Stimulated activated memory B cell treated with anti-CD40 and anti-IgM and Interleukin-4, amounts not matched to agents 10 μg/mL and 1 μg/mL and 100 μg/mL, for 72 hours (primary cell): Measurements from ENCODE around the gene NCMAP.
"Not testable (repeated sequence)": the region's sequence is repeated elsewhere in the genome, so short reads cannot be mapped to it uniquely, and the experiment has no call there.

Source experiments
- ATAC-seq: fragments of 150-1000 bp; cut with Tn5 transposase; 2 replicates; pipeline ENCODE4 v1.10.0; 2021
- H3K27ac Mint-ChIP-seq: one replicate; pipeline ENCODE4 v1.8.0; 2022; ENCODE audit warnings: mild to moderate bottlenecking, mixed read lengths
- H3K27me3 Mint-ChIP-seq: one replicate; pipeline ENCODE4 v1.8.0; 2022; ENCODE audit warnings: mixed read lengths
- H3K36me3 Mint-ChIP-seq: one replicate; pipeline ENCODE4 v1.8.0; 2022; ENCODE audit warnings: mixed read lengths
- H3K4me1 Mint-ChIP-seq: one replicate; pipeline ENCODE4 v1.8.0; 2022; ENCODE audit warnings: mixed read lengths
- H3K4me3 Mint-ChIP-seq: one replicate; pipeline ENCODE4 v1.8.0; 2022; ENCODE audit warnings: mild to moderate bottlenecking, moderate library complexity, mixed read lengths
- H3K9me3 Mint-ChIP-seq: one replicate; pipeline ENCODE4 v1.8.0; 2022; ENCODE audit warnings: mixed read lengths

Gene NCMAP

GRCh38 chr1:24555591-24556413, at the start of gene NCMAP:
Gene NCMAP, plus strand, starts transcription at chr1:24556087. Its CDS starts 39,344 bp downstream, at chr1:24595431.
- ATAC-seq, result peak; percentile 61
- H3K4me1 Mint-ChIP-seq, result peaks cover 19% of the 10 kb centered on the region
- no peaks in the 10 kb centered on the region for H3K36me3 Mint-ChIP-seq
- H3K9me3 Mint-ChIP-seq, result no peaks in the 10 kb centered on the region
- H3K27me3 Mint-ChIP-seq, result peaks cover 26% of the 10 kb centered on the region
- peak within 1 kb of the TSS; percentile 59 for H3K4me3 Mint-ChIP-seq
- H3K27ac Mint-ChIP-seq, result peak within 1 kb of the TSS; percentile 56

GRCh38 chr1:24506691-24507381, 49.1 kb upstream of the NCMAP start:
- H3K36me3 Mint-ChIP-seq, result peaks cover 16% of the 10 kb centered on the region
- H3K9me3 Mint-ChIP-seq, result no peaks in the 10 kb centered on the region
- H3K27me3 Mint-ChIP-seq, result no peaks in the 10 kb centered on the region
- H3K4me1 Mint-ChIP-seq, result peaks cover 57% of the 10 kb centered on the region
- H3K4me3 Mint-ChIP-seq, result no peak overlapping the region
- no peak for ATAC-seq
- H3K27ac Mint-ChIP-seq, result peak overlapping the region; percentile 42

- Mint-ChIP-seq H3K4me1 (peaks cover 57% of the 10 kb centered on the region), H3K4me3 (no peak overlapping the region), H3K27me3 (no peaks in the 10 kb centered on the region), H3K36me3 (peaks cover 18% of the 10 kb centered on the region), H3K9me3 (no peaks in the 10 kb centered on the region), H3K27ac (peak overlapping the region; percentile 42)
- ATAC-seq, result no peak
Observed at GRCh38 chr1:24507405-24507804, 48.5 kb upstream of the NCMAP start.

- peaks cover 18% of the 10 kb centered on the region for H3K36me3 Mint-ChIP-seq
- no peak overlapping the region for H3K4me3 Mint-ChIP-seq
- no peak for ATAC-seq
- peaks cover 50% of the 10 kb centered on the region for H3K4me1 Mint-ChIP-seq
- no peak overlapping the region for H3K27ac Mint-ChIP-seq
- H3K27me3 Mint-ChIP-seq, result no peaks in the 10 kb centered on the region
- H3K9me3 Mint-ChIP-seq, result no peaks in the 10 kb centered on the region
Observed at GRCh38 chr1:24508911-24509310, 47.0 kb upstream of the NCMAP start.

GRCh38 chr1:24513706-24514105, 42.2 kb upstream of the NCMAP start:
- Mint-ChIP-seq H3K36me3 (peaks cover 36% of the 10 kb centered on the region), H3K4me3 (no peak overlapping the region), H3K27me3 (no peaks in the 10 kb centered on the region), H3K27ac (no peak overlapping the region), H3K4me1 (peaks cover 13% of the 10 kb centered on the region), H3K9me3 (no peaks in the 10 kb centered on the region)
- ATAC-seq, result no peak

GRCh38 chr1:24514946-24515345, 40.9 kb upstream of the NCMAP start:
- no peak for ATAC-seq
- peaks cover 13% of the 10 kb centered on the region for H3K4me1 Mint-ChIP-seq
- H3K9me3 Mint-ChIP-seq, result no peaks in the 10 kb centered on the region
- no peaks in the 10 kb centered on the region for H3K27me3 Mint-ChIP-seq
- H3K4me3 Mint-ChIP-seq, result no peak overlapping the region
- H3K36me3 Mint-ChIP-seq, result peaks cover 43% of the 10 kb centered on the region
- H3K27ac Mint-ChIP-seq, result no peak overlapping the region

GRCh38 chr1:24515671-24516209, 40.1 kb upstream of the NCMAP start:
- H3K4me3 Mint-ChIP-seq, H3K27me3 Mint-ChIP-seq, H3K4me1 Mint-ChIP-seq: not testable (repeated sequence)

GRCh38 chr1:24516506-24516905, 39.4 kb upstream of the NCMAP start:
- peaks cover 42% of the 10 kb centered on the region for H3K36me3 Mint-ChIP-seq
- no peak for ATAC-seq
- H3K4me1 Mint-ChIP-seq, result peaks cover 5% of the 10 kb centered on the region
- H3K27me3 Mint-ChIP-seq, result no peaks in the 10 kb centered on the region
- H3K9me3 Mint-ChIP-seq, result peaks cover 3% of the 10 kb centered on the region
- H3K27ac Mint-ChIP-seq, result no peak overlapping the region
- no peak overlapping the region for H3K4me3 Mint-ChIP-seq

More at GRCh38 chr1:24515671-24516209, 40.1 kb upstream of the NCMAP start:
- H3K27ac Mint-ChIP-seq, ATAC-seq, H3K9me3 Mint-ChIP-seq: not testable (repeated sequence)
- H3K36me3 Mint-ChIP-seq, result peaks cover 46% of the 10 kb centered on the region

- H3K9me3 Mint-ChIP-seq, result peaks cover 3% of the 10 kb centered on the region
- no peak overlapping the region for H3K4me3 Mint-ChIP-seq
- ATAC-seq, result no peak
- H3K27me3 Mint-ChIP-seq, result no peaks in the 10 kb centered on the region
- no peak overlapping the region for H3K27ac Mint-ChIP-seq
- H3K36me3 Mint-ChIP-seq, result peaks cover 37% of the 10 kb centered on the region
- no peaks in the 10 kb centered on the region for H3K4me1 Mint-ChIP-seq
Observed at GRCh38 chr1:24517898-24518297, 38.0 kb upstream of the NCMAP start.

GRCh38 chr1:24520282-24520681, 35.6 kb upstream of the NCMAP start:
- H3K9me3 Mint-ChIP-seq, H3K27me3 Mint-ChIP-seq, H3K4me1 Mint-ChIP-seq, H3K4me3 Mint-ChIP-seq, ATAC-seq, H3K27ac Mint-ChIP-seq: not testable (repeated sequence)
- peaks cover 27% of the 10 kb centered on the region for H3K36me3 Mint-ChIP-seq

GRCh38 chr1:24525606-24526005, 30.3 kb upstream of the NCMAP start:
- H3K27me3 Mint-ChIP-seq, result no peaks in the 10 kb centered on the region
- ATAC-seq, result no peak
- H3K36me3 Mint-ChIP-seq, result peaks cover 10% of the 10 kb centered on the region
- no peaks in the 10 kb centered on the region for H3K9me3 Mint-ChIP-seq
- H3K4me1 Mint-ChIP-seq, result peaks cover 26% of the 10 kb centered on the region
- H3K4me3 Mint-ChIP-seq, result no peak overlapping the region
- no peak overlapping the region for H3K27ac Mint-ChIP-seq

GRCh38 chr1:24526045-24526444, 29.8 kb upstream of the NCMAP start:
- Mint-ChIP-seq H3K4me1 (peaks cover 26% of the 10 kb centered on the region), H3K27me3 (no peaks in the 10 kb centered on the region), H3K9me3 (no peaks in the 10 kb centered on the region), H3K27ac (no peak overlapping the region), H3K36me3 (peaks cover 10% of the 10 kb centered on the region), H3K4me3 (no peak overlapping the region)
- no peak for ATAC-seq

- ATAC-seq, result no peak
- Mint-ChIP-seq H3K27me3 (no peaks in the 10 kb centered on the region), H3K4me1 (peaks cover 26% of the 10 kb centered on the region), H3K36me3 (peaks cover 10% of the 10 kb centered on the region), H3K4me3 (no peak overlapping the region), H3K27ac (no peak overlapping the region), H3K9me3 (no peaks in the 10 kb centered on the region)
Observed at GRCh38 chr1:24526940-24527542, 28.8 kb upstream of the NCMAP start.

GRCh38 chr1:24528744-24529143, 27.1 kb upstream of the NCMAP start:
- no peaks in the 10 kb centered on the region for H3K27me3 Mint-ChIP-seq
- H3K4me1 Mint-ChIP-seq, result peaks cover 27% of the 10 kb centered on the region
- no peak for ATAC-seq
- H3K27ac Mint-ChIP-seq, result peak overlapping the region; percentile 54
- H3K9me3 Mint-ChIP-seq, result no peaks in the 10 kb centered on the region
- H3K36me3 Mint-ChIP-seq, result peaks cover 23% of the 10 kb centered on the region
- H3K4me3 Mint-ChIP-seq, result no peak overlapping the region

- not testable (repeated sequence) for H3K9me3 Mint-ChIP-seq
- peaks cover 33% of the 10 kb centered on the region for H3K4me1 Mint-ChIP-seq
Observed at GRCh38 chr1:24529292-24529691, 26.6 kb upstream of the NCMAP start.

More at GRCh38 chr1:24529292-24529691, 26.6 kb upstream of the NCMAP start:
- not testable (repeated sequence) for H3K4me3 Mint-ChIP-seq, ATAC-seq, H3K27me3 Mint-ChIP-seq
- Mint-ChIP-seq H3K27ac (peak overlapping the region; percentile 54), H3K36me3 (peaks cover 23% of the 10 kb centered on the region)
